HG03280 (cell line): ENCODE data around the gene CMSS1.
A peak's percentile ranks its signal among the peaks of the same experiment; 100 is the strongest.

Source experiments
- ATAC-seq: cut with Tn5 transposase; IDR thresholded peaks from one replicate; pipeline ENCODE4 v1.9.1; 2021; ENCODE audit warnings: mild to moderate bottlenecking, moderate library complexity; ENCODE audit not compliant: unreplicated experiment

Gene CMSS1

GRCh38 chr3:100097919-100098783 lies 280.5 kb downstream of the CMSS1 start:
- no peak for ATAC-seq

- no peak for ATAC-seq
Observed at GRCh38 chr3:100098784-100099070, 281.1 kb downstream of the CMSS1 start.

- no peak for ATAC-seq
Observed at GRCh38 chr3:100099621-100100020, 282.0 kb downstream of the CMSS1 start.

- no peak for ATAC-seq
Observed at GRCh38 chr3:100100425-100100824, 282.8 kb downstream of the CMSS1 start.

GRCh38 chr3:100102757-100103156 lies 285.1 kb downstream of the CMSS1 start:
- ATAC-seq: no peak

DNA sequence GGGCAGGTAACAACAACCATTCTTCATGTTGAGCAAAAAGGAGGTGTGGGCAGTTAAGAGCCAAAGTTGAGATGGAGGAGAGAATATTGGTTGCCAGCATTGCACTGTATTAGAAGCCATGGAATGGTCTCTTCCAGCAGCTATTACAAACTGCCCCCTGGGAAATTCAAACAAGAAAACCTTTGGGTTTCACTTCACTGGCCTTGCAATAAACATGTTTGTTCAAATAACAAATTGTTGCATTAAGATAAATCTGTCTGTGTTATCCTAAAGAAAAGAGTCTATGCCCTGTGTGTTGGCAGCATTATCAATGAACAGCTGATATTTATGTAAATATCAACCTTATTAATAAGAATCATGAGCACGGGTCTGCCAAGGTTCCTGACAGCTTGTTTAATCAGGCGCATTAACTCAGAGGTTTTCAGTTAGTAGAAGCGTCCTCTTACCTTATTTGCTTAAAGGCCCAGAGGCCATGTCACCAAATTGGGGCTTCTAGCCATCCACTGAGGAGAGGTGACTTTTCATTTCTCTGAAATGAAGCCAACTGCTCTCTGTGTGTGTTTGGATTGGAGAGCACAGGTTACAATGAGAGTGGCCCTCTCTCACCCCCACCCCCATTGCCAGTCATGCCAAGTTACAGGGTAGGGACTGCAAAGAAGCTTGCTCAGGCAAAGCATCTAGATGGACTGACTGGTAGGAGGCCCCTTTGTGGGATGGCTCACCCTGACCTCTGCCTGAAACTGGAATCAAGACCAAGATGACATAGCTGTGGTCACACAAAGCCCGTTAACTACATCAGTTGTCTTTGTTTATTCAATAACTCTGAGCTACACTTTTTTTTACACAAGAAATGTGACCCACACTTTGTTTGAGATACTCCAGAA lies 286.1 kb downstream of the CMSS1 start:
- peak; percentile 89 for ATAC-seq

GRCh38 chr3:100104442-100104798 lies 286.8 kb downstream of the CMSS1 start:
- peak; percentile 31 for ATAC-seq

GRCh38 chr3:100104817-100105413 lies 287.3 kb downstream of the CMSS1 start:
- no peak for ATAC-seq

- ATAC-seq: no peak
Observed at GRCh38 chr3:100105501-100105900, 287.8 kb downstream of the CMSS1 start.

DNA sequence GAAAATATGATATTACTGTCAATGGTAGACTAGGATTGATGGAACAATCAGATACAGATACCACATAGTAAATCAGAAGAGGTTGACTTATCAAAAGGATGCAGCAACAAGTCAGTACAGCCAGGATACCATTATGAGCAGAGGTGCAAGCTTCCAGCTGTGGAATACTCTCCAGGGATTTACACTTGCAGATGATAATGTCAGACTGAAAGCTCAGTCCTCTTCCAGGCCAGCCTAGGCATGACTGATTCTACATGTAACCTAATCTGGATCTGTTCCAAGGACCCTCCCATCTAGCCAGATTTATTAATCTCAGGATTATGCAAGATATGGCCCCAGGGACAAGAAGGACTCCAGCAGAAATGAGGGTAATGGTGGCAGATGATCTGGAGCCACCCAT lies 288.4 kb downstream of the CMSS1 start:
- ATAC-seq: no peak

- no peak for ATAC-seq
Observed at GRCh38 chr3:100106531-100107141, 289.0 kb downstream of the CMSS1 start.

DNA sequence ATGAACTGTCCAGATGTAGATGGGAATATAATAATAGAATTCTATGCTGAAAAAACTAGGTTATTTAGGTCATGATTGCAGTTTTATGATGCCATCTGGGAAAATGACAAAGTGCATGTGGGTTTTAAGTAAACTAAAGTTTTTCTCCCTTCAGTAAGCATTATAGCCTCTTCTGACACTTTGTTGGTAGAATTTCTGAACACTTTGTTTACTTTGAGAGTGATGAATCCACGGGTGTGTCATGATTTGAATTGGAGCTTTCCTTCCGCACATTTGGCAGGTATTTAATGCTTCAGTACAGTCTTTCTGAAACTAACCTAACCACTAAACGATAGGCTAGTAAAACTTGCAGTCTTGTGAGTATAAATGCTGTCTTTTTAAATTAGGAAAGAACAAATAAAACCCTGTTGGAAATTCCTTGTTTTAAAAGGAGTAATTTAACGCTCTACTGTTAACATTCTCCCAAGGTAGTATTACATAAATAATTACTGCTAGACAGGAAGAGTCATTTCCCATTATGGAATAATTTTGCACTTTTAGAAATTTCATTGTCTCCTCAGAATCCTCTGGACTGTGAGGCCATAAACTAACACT lies 289.7 kb downstream of the CMSS1 start:
- ATAC-seq: no peak

DNA sequence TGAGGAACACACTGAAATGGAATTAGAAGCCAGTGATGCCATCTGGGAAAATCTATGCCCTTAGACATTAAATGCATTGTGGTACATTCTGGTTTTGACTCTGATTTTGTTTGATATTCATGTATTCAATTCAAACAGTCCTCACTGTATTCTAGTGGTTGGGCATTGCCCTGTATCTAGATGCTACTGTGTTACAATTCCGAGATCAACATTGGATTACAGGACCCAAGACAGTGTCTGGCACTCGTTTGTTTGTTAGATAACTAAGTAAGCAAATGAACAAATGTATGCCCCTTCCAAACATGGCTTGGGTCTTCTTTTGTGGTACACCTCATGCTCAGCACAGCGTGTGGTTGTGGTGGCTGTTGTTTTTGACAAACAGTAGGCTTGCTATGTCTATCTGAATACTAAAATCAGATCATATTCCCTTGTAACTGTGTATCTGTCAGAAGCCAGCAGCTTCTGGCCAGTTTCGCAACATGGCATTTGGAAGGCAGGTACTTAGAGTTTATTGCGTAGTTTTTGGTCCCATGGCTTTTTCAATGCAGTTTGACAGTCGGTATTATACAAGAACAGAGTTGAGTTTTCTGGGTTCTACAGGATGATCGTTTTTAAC lies 290.9 kb downstream of the CMSS1 start:
- no peak for ATAC-seq

DNA sequence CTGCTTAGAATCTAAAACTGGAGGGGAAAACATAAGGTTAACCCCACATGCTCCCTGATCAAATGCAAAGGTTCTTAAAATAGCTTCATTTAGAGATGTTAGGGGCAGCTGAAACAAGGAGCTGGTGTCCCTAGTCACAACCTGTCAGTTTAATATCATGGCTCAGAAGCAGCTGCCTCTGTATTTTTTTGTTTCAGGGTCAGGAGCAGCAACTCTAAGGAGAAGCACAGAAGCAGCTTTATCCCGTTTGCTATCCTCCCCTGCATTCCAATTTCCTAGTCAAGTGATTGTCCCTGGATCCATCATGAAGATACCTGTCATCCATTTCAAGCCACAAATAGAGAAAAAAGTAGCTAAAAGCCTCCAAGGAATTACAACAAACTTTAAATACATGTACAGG lies 292.5 kb downstream of the CMSS1 start:
- no peak for ATAC-seq

DNA sequence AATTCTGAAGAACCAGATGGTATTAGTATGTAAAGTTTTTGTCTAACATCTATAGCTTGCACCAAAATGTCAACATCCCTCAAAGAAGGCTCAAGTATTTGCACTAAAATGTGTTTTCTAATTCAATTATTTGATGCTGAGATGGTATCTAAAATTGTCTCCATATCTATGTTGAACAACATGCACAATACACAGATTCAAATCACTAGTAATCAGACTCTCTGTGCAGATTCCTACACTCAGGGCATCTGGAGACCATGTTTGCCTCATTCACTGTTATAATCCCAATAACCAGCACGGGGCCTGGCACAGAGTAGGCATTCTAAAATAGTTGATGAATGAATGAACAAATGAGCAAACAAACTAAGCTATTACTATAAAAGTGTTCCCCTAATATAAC lies 294.1 kb downstream of the CMSS1 start:
- ATAC-seq: no peak

DNA sequence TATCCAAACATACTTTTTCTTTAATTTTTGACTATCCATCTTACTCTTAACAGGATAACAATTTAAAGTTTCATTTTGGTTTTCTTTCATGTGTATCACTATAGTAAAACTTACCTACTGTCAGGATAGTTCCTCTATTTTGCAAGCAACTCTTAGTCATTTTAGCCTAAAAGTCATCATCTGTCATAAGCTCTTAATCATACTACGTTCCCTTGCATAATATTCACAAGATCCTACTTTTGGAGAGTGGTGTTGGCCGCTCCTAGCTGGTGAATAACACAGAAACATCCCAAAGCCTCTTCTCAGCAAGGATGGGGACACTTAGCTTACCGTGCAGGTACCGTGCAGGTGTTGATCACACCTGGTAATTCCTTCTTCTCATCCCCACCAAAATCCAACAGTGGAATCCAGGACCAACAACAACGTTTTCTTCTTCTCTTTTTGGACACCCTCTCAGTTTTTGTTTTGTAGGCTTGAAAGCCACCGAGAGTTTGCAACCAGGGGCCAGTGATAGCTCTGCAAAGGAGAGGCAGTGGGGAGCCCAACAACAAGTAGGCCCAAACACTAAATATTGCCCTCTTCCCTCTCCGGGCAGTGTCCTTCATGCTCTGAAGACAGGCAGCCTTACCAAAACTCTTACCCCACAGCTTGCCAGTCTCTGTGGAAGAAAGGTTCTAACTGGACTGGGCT lies 296.2 kb downstream of the CMSS1 start:
- no peak for ATAC-seq

DNA sequence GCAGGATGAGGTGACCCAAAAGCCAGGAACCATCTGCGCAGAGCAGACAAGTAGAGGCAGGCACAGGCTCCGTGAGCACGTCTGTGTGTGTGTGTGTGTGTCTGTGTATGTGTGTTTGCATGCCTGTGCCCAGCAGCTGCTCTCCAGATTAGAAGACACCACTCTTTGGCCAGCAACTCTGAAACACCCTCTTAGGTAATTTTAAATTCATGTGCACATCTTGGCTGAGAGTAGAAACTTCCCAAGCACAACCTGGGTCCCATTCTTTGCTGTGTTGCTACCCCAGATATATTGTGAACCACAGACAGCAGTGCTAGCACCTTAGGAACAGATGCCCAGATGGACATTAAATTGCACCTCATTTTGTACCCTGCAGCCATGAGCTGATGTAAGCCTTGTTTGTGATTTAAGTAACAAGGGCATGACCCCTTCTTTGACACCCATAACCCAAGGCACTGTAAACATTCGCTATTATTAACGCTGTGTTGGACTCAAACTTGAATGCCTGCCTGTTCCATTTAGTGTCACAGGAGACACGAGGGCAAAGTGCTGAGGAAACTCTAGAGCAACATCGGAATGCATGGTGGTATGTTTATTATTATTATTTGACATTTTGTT lies 296.9 kb downstream of the CMSS1 start, which contains the start of gene FILIP1L:
TSS of gene FILIP1L (minus strand) at position 89 of the 618 bp plus-strand sequence.
- no peak for ATAC-seq

DNA sequence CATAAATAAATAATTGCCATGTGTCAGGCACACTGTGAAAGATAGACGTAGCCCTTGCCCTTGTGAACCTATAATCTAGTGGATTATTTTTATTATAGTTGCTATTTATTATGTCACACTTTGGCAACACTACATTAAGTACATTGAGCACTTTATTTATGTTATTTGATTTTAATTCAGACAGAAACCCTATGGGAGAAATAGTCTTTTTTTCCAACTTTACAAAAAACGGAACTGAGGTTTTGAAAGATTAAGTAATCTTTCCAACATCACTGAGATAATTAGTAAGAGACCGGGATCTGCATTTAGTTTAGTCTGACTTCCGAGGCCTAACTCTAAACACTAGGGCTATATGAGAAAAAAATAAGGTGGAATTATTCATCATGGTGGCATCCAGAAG lies 299.4 kb downstream of the CMSS1 start:
- no peak for ATAC-seq

DNA sequence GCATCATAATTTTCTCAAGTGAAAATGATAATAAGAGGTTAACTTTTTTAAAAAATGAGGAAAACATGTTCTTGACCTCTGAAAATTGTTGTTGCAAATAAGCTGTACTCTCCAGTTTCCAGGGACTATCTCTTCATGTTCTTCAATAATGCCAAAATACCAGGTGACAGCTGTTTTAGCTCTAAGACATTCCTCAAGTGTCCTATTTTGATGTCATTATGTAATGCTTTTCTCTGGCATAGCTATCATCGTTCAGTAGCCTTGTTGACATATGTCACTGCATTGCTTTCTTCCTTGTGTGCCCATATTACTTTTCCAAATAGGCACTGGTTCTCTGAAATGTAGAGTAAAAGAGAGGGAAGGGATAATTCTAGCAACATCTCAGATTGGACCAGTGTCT lies 302.4 kb downstream of the CMSS1 start:
- ATAC-seq: no peak
